ENCODE measurements around the gene ACTA1.
"Not testable (repeated sequence)": the region's sequence is repeated elsewhere in the genome, so short reads cannot be mapped to it uniquely, and the experiment has no call there.

- not testable (repeated sequence) for TF ChIP-seq CTCF (IDR thresholded peaks at IDR 0.05); ZFX (IDR thresholded peaks at IDR 0.05; ENCODE audit: borderline replicate concordance)
Observed at GRCh38 chr1:229402329-229402728, 31.6 kb downstream of the ACTA1 start.

All from 22Rv1 (cell line).